Measurements from ENCODE around the gene PSG1. TPM values are rescaled to one million over a fixed set of nuclear protein-coding genes. Genes with fewer than 3 reads are reported as not detected.
"Not testable (repeated sequence)": the region's sequence is repeated elsewhere in the genome, so short reads cannot be mapped to it uniquely, and the experiment has no call there.

The PSG1 gene
- total RNA-seq, 2 experiments from 2014 or later, result not detected

GRCh38 chr19:42831221-42832019 lies 48.1 kb downstream of the PSG1 start:
- CTCF ChIA-PET, result no interaction called here
- Mint-ChIP-seq H3K9me3 (ENCODE audit: low read depth) (no peaks in the 10 kb centered on the region), H3K4me1 (no peaks in the 10 kb centered on the region), H3K4me3 (no peak overlapping the region), H3K36me3 (no peaks in the 10 kb centered on the region), H3K27ac (no peak overlapping the region), H3K27me3 (no peaks in the 10 kb centered on the region)
- no peak for DNase-seq
- no peak for ATAC-seq

GRCh38 chr19:42821306-42821977 lies 58.1 kb downstream of the PSG1 start:
- ATAC-seq; H3K4me1 Mint-ChIP-seq; H3K27me3 Mint-ChIP-seq; H3K27ac Mint-ChIP-seq; H3K4me3 Mint-ChIP-seq; DNase-seq; H3K9me3 Mint-ChIP-seq (ENCODE audit: low read depth); CTCF ChIA-PET; H3K36me3 Mint-ChIP-seq: not testable (repeated sequence)

- H3K4me1 Mint-ChIP-seq; H3K27ac Mint-ChIP-seq; H3K9me3 Mint-ChIP-seq (ENCODE audit: low read depth); CTCF ChIA-PET; H3K4me3 Mint-ChIP-seq; H3K36me3 Mint-ChIP-seq; DNase-seq; ATAC-seq; H3K27me3 Mint-ChIP-seq: not testable (repeated sequence)
Observed at GRCh38 chr19:42819960-42820650, 59.4 kb downstream of the PSG1 start.

DNA sequence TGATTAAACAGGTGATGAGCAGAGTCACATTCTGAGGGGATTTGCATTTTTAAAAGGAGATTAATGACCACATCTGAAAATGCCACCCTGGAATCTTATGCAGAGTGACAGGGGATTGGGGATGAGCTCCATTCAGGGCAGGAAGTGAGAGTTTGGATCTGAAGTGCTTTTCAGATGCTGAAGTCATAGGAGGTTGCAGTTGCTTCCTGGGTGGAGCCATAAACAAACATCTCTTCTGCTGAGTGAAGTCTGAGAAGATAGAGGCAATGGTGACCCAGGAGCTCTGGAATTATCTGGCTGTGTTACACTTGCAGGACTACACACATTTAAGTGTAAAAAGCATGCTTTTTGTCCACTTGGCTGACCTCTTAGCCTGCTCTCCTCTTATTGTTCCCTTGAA lies 62.6 kb downstream of the PSG1 start:
- ATAC-seq, result no peak
- no peaks in the 10 kb centered on the region for H3K4me1 Mint-ChIP-seq
- H3K4me3 Mint-ChIP-seq, result no peak overlapping the region
- no peaks in the 10 kb centered on the region for H3K36me3 Mint-ChIP-seq
- DNase-seq, result no peak
- H3K27me3 Mint-ChIP-seq, result no peaks in the 10 kb centered on the region
- H3K9me3 Mint-ChIP-seq (ENCODE audit: low read depth), result no peaks in the 10 kb centered on the region
- CTCF ChIA-PET, result no interaction called here
- H3K27ac Mint-ChIP-seq, result no peak overlapping the region

Other genes with a start within 250 kb of the PSG1 start
- gene PSG3, start 139.2 kb downstream of the PSG1 start, total RNA-seq, result not detected
- gene PSG8, start 114.0 kb downstream of the PSG1 start, total RNA-seq, result not detected
- gene PSG6, start 38.2 kb upstream of the PSG1 start, total RNA-seq, result not detected
- not detected for gene PSG7, start 57.5 kb upstream of the PSG1 start, total RNA-seq
- not detected for gene PSG11, start 146.8 kb upstream of the PSG1 start, total RNA-seq
- not detected for gene PSG2, start 203.0 kb upstream of the PSG1 start, total RNA-seq